SU-DHL-6 (cell line): ENCODE results near the gene PIGB.
"Not testable (repeated sequence)": the region's sequence is repeated elsewhere in the genome, so short reads cannot be mapped to it uniquely, and the experiment has no call there.

ENCODE experiments used
- H2AFZ ChIP-seq: fragments of 200-600 bp; sonication (generic); 2 replicates; pipeline ENCODE4 v1.6.1; 2014; ENCODE audit warnings: low read depth, mild to moderate bottlenecking, moderate library complexity, mixed read lengths, antibody characterized with exemption, low read length; ENCODE audit not compliant: severe bottlenecking
- H3F3A ChIP-seq: fragments of 200-600 bp; shearing (Covaris generic); 2 replicates; pipeline ENCODE4 v1.6.0; 2016; ENCODE audit warnings: antibody characterized with exemption, mild to moderate bottlenecking; ENCODE audit not compliant: insufficient read depth
- H3K27ac ChIP-seq: fragments of 200-600 bp; sonication (generic); 2 replicates; pipeline ENCODE4 v1.5.1; 2016; ENCODE audit warnings: low read depth, mild to moderate bottlenecking, low read length, moderate library complexity, mixed read lengths
- H3K27me3 ChIP-seq: fragments of 200-600 bp; sonication (generic), shearing (Covaris generic); 2 replicates; pipeline ENCODE4 v1.6.0; 2014; ENCODE audit warnings: mild to moderate bottlenecking, low read length
- H3K36me3 ChIP-seq: fragments of 200-600 bp; sonication (generic); 2 replicates; pipeline ENCODE4 v1.6.1; 2014; ENCODE audit warnings: mild to moderate bottlenecking, low read length, mixed read lengths
- H3K4me2 ChIP-seq: fragments of 300-600, 200-600 bp; shearing (Covaris generic), sonication (generic); 2 replicates; pipeline ENCODE4 v1.6.0; 2014; ENCODE audit warnings: low read length, low read depth, mild to moderate bottlenecking; ENCODE audit not compliant: poor library complexity, severe bottlenecking
- H3K4me3 ChIP-seq: fragments of 200-600 bp; sonication (generic); 2 replicates; pipeline ENCODE4 v1.5.1; 2014; ENCODE audit warnings: antibody characterized with exemption, low read length, mild to moderate bottlenecking, mixed read lengths; ENCODE audit not compliant: insufficient read depth, poor library complexity, severe bottlenecking
- H3K79me2 ChIP-seq: fragments of 200-600 bp; sonication (generic); 2 replicates; pipeline ENCODE4 v1.6.1; 2014; ENCODE audit warnings: mild to moderate bottlenecking, low read length, moderate library complexity; ENCODE audit not compliant: insufficient read depth
- H3K9ac ChIP-seq: fragments of 200-600 bp; sonication (generic); 2 replicates; pipeline ENCODE4 v1.7.0; 2014; ENCODE audit warnings: mild to moderate bottlenecking, low read length
- H3K9me2 ChIP-seq: fragments of 200-600 bp; sonication (generic); replicated peaks from 2 replicates; pipeline ENCODE4 v1.6.1; 2014; ENCODE audit warnings: low read length; ENCODE audit not compliant: insufficient read depth
- H3K9me3 ChIP-seq: fragments of 200-600 bp; sonication (generic); 2 replicates; pipeline ENCODE4 v1.6.1; 2014; ENCODE audit warnings: low read length, mixed read lengths; ENCODE audit not compliant: insufficient read depth
- H4K20me1 ChIP-seq: fragments of 200-600 bp; sonication (generic); 2 replicates; pipeline ENCODE4 v1.6.1; 2014; ENCODE audit warnings: low read depth, mild to moderate bottlenecking, antibody characterized with exemption, low read length, moderate library complexity, mixed read lengths
- CTCF ChIP-seq: fragments of 200-600 bp; sonication (generic); IDR thresholded peaks from one replicate; pipeline ENCODE4 v1.5.1; 2017; ENCODE audit warnings: antibody characterized with exemption, mild to moderate bottlenecking, low read length, moderate library complexity; ENCODE audit not compliant: insufficient read depth, poor library complexity, severe bottlenecking
- EZH2phosphoT487 ChIP-seq: fragments of 200-600 bp; sonication (generic), shearing (Covaris generic); conservative IDR thresholded peaks from 2 replicates; pipeline ENCODE4 v1.6.1; 2018; ENCODE audit warnings: mild to moderate bottlenecking, antibody characterized with exemption, low read length, moderate library complexity, mixed read lengths

Gene PIGB

GRCh38 chr15:55279746-55280351 is 39.2 kb upstream of the PIGB start:
- no peaks in the 10 kb centered on the region for H3K36me3 ChIP-seq
- no peaks in the 10 kb centered on the region for H3K79me2 ChIP-seq
- no peak for TF ChIP-seq EZH2phosphoT487
- no peak for TF ChIP-seq CTCF
- H3K9me2 ChIP-seq, result no peaks in the 10 kb centered on the region
- H4K20me1 ChIP-seq, result no peaks in the 10 kb centered on the region
- H3K27ac ChIP-seq, result no peak overlapping the region
- H3K4me3 ChIP-seq, result no peak overlapping the region
- no peaks in the 10 kb centered on the region for H3K9me3 ChIP-seq
- H3F3A ChIP-seq, result no peaks in the 10 kb centered on the region
- H2AFZ ChIP-seq, result no peak overlapping the region
- H3K9ac ChIP-seq, result no peak overlapping the region
- H3K27me3 ChIP-seq, result no peaks in the 10 kb centered on the region
- no peak overlapping the region for H3K4me2 ChIP-seq

DNA sequence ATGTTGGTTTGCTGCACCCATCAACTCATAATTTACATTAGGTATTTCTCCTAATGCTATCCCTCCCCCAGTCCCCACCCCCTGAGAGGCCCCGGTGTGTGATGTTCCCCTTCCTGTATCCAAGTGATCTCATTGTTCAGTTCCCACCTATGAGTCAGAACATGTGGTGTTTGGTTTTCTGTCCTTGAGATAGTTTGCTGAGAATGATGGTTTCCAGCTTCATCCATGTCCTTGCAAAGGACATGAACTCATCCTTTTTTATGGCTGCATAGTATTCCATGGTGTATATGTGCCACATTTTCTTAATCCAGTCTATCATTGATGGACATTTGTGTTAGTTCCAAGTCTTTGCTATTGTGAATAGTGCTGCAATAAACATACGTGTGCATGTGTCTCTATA is 38.4 kb upstream of the PIGB start:
- H4K20me1 ChIP-seq, H3K36me3 ChIP-seq, H2AFZ ChIP-seq, H3K79me2 ChIP-seq, H3F3A ChIP-seq, H3K4me3 ChIP-seq, H3K27me3 ChIP-seq, H3K9me2 ChIP-seq, H3K9ac ChIP-seq, H3K9me3 ChIP-seq, H3K27ac ChIP-seq, H3K4me2 ChIP-seq: not testable (repeated sequence)

- no peaks in the 10 kb centered on the region for H3K79me2 ChIP-seq
- no peaks in the 10 kb centered on the region for H3K27me3 ChIP-seq
- H3K4me2 ChIP-seq, result no peak overlapping the region
- no peak overlapping the region for H2AFZ ChIP-seq
- no peaks in the 10 kb centered on the region for H4K20me1 ChIP-seq
- no peaks in the 10 kb centered on the region for H3K9me3 ChIP-seq
- H3F3A ChIP-seq, result no peaks in the 10 kb centered on the region
- no peak overlapping the region for H3K9ac ChIP-seq
- H3K4me3 ChIP-seq, result no peak overlapping the region
- H3K27ac ChIP-seq, result no peak overlapping the region
- TF ChIP-seq CTCF (no peak), EZH2phosphoT487 (no peak)
- H3K9me2 ChIP-seq, result no peaks in the 10 kb centered on the region
- no peaks in the 10 kb centered on the region for H3K36me3 ChIP-seq
Measured at GRCh38 chr15:55281517-55282228, 37.3 kb upstream of the PIGB start.

DNA sequence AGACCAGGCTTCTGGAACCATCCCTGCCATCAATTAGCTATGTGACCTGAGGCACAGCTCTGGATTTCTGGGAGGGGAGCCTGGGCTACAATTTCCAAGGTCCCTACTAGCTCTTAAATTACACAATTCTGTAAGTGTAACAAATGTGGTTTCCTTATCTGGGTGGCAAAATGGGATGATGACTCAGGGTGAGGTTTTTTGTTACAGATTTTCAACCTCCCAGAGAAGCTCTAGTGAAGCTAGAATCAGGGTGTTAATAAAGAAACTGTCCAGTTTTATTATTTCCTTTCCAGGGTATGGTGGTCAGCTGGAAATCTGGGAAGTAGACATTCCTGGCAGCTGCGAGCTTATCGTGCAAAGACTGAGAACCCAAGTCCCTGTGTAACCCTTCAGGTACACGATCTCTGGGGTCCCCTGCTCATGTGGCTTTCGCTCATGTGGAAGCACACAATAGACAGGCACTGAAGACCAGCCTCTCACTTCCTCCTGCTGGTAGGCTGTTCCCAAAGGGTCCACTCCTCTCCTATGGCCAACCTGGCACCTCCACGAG is 36.7 kb upstream of the PIGB start:
- Histone ChIP-seq H3K4me3 (no peak overlapping the region), H3K9ac (no peak overlapping the region), H3F3A (no peaks in the 10 kb centered on the region), H3K4me2 (no peak overlapping the region), H3K79me2 (no peaks in the 10 kb centered on the region), H4K20me1 (no peaks in the 10 kb centered on the region), H3K27me3 (no peaks in the 10 kb centered on the region), H2AFZ (no peak overlapping the region), H3K9me2 (no peaks in the 10 kb centered on the region), H3K9me3 (no peaks in the 10 kb centered on the region), H3K36me3 (no peaks in the 10 kb centered on the region), H3K27ac (no peak overlapping the region)
- TF ChIP-seq EZH2phosphoT487 (no peak), CTCF (no peak)
